Pancreas (tissue), 10 donors: ENCODE results near the gene HSPBP1. TPM values are rescaled to one million over a fixed set of nuclear protein-coding genes. Genes with fewer than 3 reads are reported as not detected.

Source experiments
- ATAC-seq, 4 donors: fragments of 200-7000 bp; cut with Tn5 transposase; one replicate each; pipeline versions ENCODE4 v1.8.0 to v1.9.1; 2020; ENCODE audit warnings: mild to moderate bottlenecking in 4 of 4, moderate library complexity in 4 of 4
- DNase-seq, 6 donors: peaks; one replicate each; pipeline ENCODE4 v3.0.0-alpha.2; 2020
- FAIRE-seq: peaks from 2 replicates; lab custom pipeline; 2012; peaks lifted over from hg19 to GRCh38; lab: Jason Lieb, UNC
- H3K27ac ChIP-seq, 4 donors: fragments of 200-600 bp; sonication (generic); 1 replicate in 3 of 4; 2 replicates in 1 of 4; pipeline versions ENCODE4 v1.5.0 to v1.8.0; 2020
- H3K27me3 ChIP-seq, 4 donors: fragments of 200-600 bp; one replicate each; pipeline ENCODE4 v1.8.0; 2021
- H3K36me3 ChIP-seq, 3 donors: fragments of 200-600 bp; sonication (generic) in 1 of 3; one replicate each; pipeline versions ENCODE4 v1.5.0 to v1.8.0; 2020 to 2021
- H3K4me1 ChIP-seq, 3 donors: fragments of 200-600 bp; one replicate each; pipeline ENCODE4 v1.8.0; 2021
- H3K4me3 ChIP-seq, 4 donors: fragments of 200-600 bp; sonication (generic) in 2 of 4; one replicate each; pipeline versions ENCODE4 v1.5.0 to v1.8.0; 2020 to 2021
- H3K9me3 ChIP-seq, 4 donors: fragments of 200-600 bp; one replicate each; pipeline ENCODE4 v1.8.0; 2021
- WGBS, 2 donors: extraction: QIAGEN DNeasy Blood & Tissue Kit; methylation state at CpG; one replicate each; pipeline ENCODE4 v1.1.7; 2013; 5-methylcytosine and 5-hydroxymethylcytosine counted together
- intact Hi-C, 3 donors: fragments of 100-400 bp; cut with DNase I; formaldehyde crosslinking; loops; one replicate each; pipeline versions ENCODE4 v1.11.1 to v1.14.2; 2022
- polyA plus RNA-seq, 2 donors: library from polyadenylated mRNA; stranded (reverse); fragments of 200-250 nt; gene quantifications; one replicate each; pipeline ENCODE4 v1.2.3, GENCODE V29; 2013
- total RNA-seq, 6 donors: library from RNA; stranded (reverse); fragmentation: NEBNext Ultra II Directional in 4 of 6; extraction: Animal tissue kit (Norgen Biotek cat#: 25700) in 4 of 6; gene quantifications; one replicate each; pipeline versions ENCODE4 v1.2.1 to v1.2.4, GENCODE V29; 2021 to 2023
- TF ChIP-seq, protein P1 (sequence below), 4 donors: fragments of 200-600 bp; sonication (generic) in 3 of 4; IDR thresholded peaks; one replicate each; pipeline versions ENCODE4 v1.5.0 to v1.8.0; 2021; ENCODE audit warnings: antibody characterized with exemption in 4 of 4
- donor health status: healthy with polysubstance abuse.
- donor health status: DM: no; HTN: no; CAD: no; lungs with moderate emphysema.
- donor health status: DM: no; HTN: no; CAD: no.
- donor health status: control.
- donor health status: control.
- donor health status: Bipolar disorder and iron deficiency.
- donor health status: DM: yes; HTN: yes; CAD: no.
- donor health status: DM: no; HTN: no; CAD: no.
- donor health status: DM: no; HTN: no; CAD: no.
- donor health status: DM: yes; HTN: yes; CAD: no.

The HSPBP1 gene
- total and polyA plus RNA-seq, 8 donors, result 7.0 to 29.5 (median 12.8) TPM

DNA sequence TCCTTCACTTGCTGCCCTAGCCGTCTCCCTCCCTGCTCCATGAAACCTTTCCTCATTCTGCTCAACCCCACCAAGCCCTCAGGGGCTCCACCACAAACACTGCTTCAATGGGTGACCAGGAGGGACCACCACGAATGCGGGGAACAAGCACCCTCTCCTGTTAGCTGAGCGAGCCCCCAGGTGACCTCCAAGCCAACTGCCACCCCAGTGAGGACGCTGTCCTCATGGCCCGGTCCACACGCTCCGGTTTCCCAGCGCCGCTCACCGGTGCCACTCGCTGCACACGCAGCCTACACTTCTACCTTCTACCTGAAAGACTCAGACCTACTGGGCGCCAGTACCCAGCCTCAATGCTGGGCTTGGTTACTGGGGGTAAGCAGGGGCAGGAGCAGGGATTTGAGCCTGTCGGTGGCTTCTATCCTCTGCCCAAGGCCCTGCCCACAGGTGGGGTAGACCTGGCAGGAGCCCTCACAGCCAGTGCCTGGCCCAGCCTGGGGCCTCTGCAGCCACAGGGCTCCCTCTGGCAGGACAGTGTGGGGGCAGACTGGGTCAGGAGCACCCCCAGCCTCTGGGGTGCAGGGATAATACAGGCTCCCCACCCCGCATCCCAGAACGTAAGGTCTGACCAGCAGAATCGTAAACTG is 50.6 kb downstream of the HSPBP1 start:
- TF ChIP-seq, protein P1, sequence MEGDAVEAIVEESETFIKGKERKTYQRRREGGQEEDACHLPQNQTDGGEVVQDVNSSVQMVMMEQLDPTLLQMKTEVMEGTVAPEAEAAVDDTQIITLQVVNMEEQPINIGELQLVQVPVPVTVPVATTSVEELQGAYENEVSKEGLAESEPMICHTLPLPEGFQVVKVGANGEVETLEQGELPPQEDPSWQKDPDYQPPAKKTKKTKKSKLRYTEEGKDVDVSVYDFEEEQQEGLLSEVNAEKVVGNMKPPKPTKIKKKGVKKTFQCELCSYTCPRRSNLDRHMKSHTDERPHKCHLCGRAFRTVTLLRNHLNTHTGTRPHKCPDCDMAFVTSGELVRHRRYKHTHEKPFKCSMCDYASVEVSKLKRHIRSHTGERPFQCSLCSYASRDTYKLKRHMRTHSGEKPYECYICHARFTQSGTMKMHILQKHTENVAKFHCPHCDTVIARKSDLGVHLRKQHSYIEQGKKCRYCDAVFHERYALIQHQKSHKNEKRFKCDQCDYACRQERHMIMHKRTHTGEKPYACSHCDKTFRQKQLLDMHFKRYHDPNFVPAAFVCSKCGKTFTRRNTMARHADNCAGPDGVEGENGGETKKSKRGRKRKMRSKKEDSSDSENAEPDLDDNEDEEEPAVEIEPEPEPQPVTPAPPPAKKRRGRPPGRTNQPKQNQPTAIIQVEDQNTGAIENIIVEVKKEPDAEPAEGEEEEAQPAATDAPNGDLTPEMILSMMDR (IDR thresholded peaks at IDR 0.05), result no peak
- no peak for FAIRE-seq
- H3K9me3 ChIP-seq, result no peaks in the 10 kb centered on the region
- WGBS, 2 donors, result 94 to 97% methylated on average over 18 of the region's 18 CpGs
- H3K27me3 ChIP-seq, result no peaks in the 10 kb centered on the region
- H3K4me3 ChIP-seq, result no peak overlapping the region
- no peak for ATAC-seq
- DNase-seq, result peak in 1 of 6 donors; percentile 15
- peaks cover 0 to 30% (median 7%) of the 10 kb centered on the region in 3 donors for H3K36me3 ChIP-seq
- no peak overlapping the region for H3K27ac ChIP-seq
- no peaks in the 10 kb centered on the region for H3K4me1 ChIP-seq
- intact Hi-C loops, result no loop called here

DNA sequence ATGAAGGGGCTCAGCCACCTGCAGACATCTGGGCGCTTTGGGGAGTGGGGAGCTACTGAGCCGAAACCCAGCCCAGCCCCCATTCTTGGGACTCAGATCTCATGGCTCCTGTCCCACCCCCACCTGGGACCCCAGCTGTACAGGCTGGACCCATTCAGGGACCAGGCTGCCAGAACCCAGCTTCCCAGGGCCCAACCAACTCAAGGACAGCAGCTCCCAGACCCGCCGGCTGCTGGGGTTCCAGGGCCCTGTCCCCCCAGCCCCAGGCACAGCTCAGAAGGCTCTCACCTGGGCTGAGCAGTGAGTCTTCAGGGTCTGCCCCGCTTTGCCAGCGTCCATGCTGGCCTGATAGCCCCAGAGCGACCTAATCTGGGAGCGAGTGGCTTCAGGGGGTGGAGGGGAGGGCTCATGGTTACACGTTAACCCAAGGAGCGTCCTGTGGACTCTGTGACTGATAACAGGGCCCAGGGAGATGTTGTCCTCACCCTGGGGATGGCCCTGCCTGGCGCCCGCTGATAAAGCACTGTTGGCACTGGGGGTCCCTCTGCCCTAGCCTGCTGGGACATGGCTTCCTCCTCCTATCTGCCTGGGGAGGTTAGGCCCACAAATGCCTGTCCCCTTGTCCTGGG is 51.4 kb downstream of the HSPBP1 start, which contains the start of gene TMEM86B:
Gene TMEM86B (minus strand): TSS at position 361 of the 629 bp plus-strand sequence. CDS start 22 bp downstream, at position 339.
- intact Hi-C loops, result no loop called here
- H3K9me3 ChIP-seq, result no peaks in the 10 kb centered on the region
- H3K4me3 ChIP-seq, result no peak within 1 kb of the TSS
- no peak for FAIRE-seq
- peak in 2 of 6 donors; percentile 21 to 53 for DNase-seq
- TF ChIP-seq, protein P1 (IDR thresholded peaks at IDR 0.05), result no peak
- ATAC-seq, result peak in 3 of 4 donors; percentile 59 to 70 (median 64)
- 44 to 60% methylated on average over 9 to 12 of the region's 12 CpGs for WGBS, 2 donors
- H3K4me1 ChIP-seq, result no peaks in the 10 kb centered on the region
- H3K27ac ChIP-seq, result no peak within 1 kb of the TSS
- no peaks in the 10 kb centered on the region for H3K27me3 ChIP-seq
- H3K36me3 ChIP-seq, result peaks cover 0 to 26% (median 7%) of the 10 kb centered on the region in 3 donors

DNA sequence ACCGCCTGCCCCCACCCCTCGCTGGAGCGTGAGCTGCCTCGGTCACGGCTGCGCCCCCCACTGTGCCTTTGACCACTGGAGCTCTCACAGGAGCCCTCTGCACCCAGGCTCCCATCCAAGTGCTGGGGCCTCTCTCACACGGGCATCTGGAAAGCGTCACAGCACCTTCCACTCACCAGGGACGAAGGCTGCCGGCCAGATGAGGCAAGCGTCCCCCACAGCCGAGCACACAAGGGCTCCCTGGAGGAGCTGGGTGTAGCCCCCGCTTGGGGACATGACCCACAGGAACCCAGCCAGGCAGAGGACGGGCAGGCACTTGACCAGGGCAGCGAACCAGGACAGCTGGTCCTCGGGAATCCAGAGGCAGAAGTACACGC is 51.9 kb downstream of the HSPBP1 start:
- Histone ChIP-seq H3K36me3 (peaks cover 0 to 23% (median 7%) of the 10 kb centered on the region in 3 donors), H3K27ac (no peak overlapping the region), H3K4me1 (no peaks in the 10 kb centered on the region), H3K9me3 (no peaks in the 10 kb centered on the region), H3K4me3 (no peak overlapping the region), H3K27me3 (no peaks in the 10 kb centered on the region)
- DNase-seq (peak in 2 of 6 donors; percentile 27 to 64), FAIRE-seq (no peak), ATAC-seq (peak in 1 of 4 donors; percentile 7)
- intact Hi-C loops, result no loop called here
- 82 to 88% methylated on average over 17 of the region's 17 CpGs for WGBS, 2 donors
- TF ChIP-seq, protein P1 (IDR thresholded peaks at IDR 0.05), result no peak

DNA sequence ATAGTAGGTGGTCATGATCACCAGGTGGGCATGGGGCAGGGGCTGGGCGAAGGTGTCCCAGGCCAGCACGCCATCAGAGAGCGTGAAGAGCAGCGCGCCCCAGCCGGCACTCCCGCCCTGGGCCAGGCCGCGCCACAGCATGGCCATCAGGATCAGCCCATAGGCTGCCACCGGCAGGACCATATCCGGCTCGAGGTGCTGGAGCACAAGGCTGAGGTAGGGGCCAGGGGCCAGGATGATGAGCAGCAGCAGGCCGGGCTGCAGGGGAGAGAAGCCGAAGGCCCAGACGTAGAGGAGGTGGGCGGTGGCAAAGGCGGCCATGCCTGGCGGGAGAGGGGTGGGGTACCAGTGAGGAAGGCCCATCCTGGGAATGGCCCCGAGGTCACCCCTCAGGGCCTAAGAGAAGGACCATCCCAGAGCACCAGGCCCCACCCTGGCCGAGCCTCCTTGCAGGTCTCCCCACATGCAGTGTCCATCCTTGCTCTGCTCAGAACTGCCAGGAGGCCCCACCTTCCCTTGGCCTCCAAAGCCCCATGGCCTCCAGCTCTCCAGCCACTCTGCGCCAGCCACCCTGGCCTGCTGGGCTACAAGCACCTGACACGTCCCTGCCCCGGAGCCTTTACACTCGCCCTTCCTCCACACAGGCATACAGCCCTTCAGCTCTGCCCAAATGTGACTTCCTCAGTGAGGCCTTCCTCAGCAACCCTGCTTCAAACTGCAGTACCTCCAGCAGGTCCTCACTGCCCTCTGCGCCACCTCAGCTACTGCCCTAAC is 52.5 kb downstream of the HSPBP1 start:
- FAIRE-seq (no peak), DNase-seq (peak in 1 of 6 donors; percentile 76), ATAC-seq (peak in 1 of 4 donors; percentile 2)
- intact Hi-C loops, result no loop called here
- H3K9me3 ChIP-seq, result no peaks in the 10 kb centered on the region
- no peak overlapping the region for H3K27ac ChIP-seq
- no peak overlapping the region for H3K4me3 ChIP-seq
- H3K27me3 ChIP-seq, result no peaks in the 10 kb centered on the region
- H3K36me3 ChIP-seq, result peaks cover 0 to 17% (median 7%) of the 10 kb centered on the region in 3 donors
- WGBS, 2 donors, result 94 to 95% methylated on average over 23 to 25 of the region's 25 CpGs
- H3K4me1 ChIP-seq, result no peaks in the 10 kb centered on the region
- TF ChIP-seq, protein P1 (IDR thresholded peaks at IDR 0.05), result no peak
